ENCODE measurements around the gene GNS. TPM values are rescaled to one million over a fixed set of nuclear protein-coding genes. Genes with fewer than 3 reads are reported as not detected.
"Not testable (repeated sequence)": the region's sequence is repeated elsewhere in the genome, so short reads cannot be mapped to it uniquely, and the experiment has no call there.

Gene GNS
- polyA plus RNA-seq (2013, experiment 1 of 4): 48.4 TPM
- 53.4 TPM for polyA plus RNA-seq (2013, experiment 2 of 4)
- polyA plus RNA-seq (2013, experiment 3 of 4): 39.3 TPM
- 43.1 TPM for polyA plus RNA-seq (2013, experiment 4 of 4)

- 2% methylated on average over 67 of the region's 67 CpGs for WGBS, 2 experiments
- no peaks in the 10 kb centered on the region for H3K36me3 ChIP-seq (ENCODE audit: control insufficient read depth, insufficient read depth, low read length)
- H3K9me3 ChIP-seq (ENCODE audit: control insufficient read depth, low read length): no peaks in the 10 kb centered on the region
- H3K4me1 ChIP-seq (ENCODE audit: control insufficient read depth, insufficient read depth, low read length): peaks cover 9% of the 10 kb centered on the region
- H3K27ac ChIP-seq (ENCODE audit: insufficient read depth, low read depth, low read length, poor library complexity, severe bottlenecking): peak within 1 kb of the TSS; percentile 67
- H3K4me3 ChIP-seq (ENCODE audit: insufficient read depth, low read depth, low read length): peak within 1 kb of the TSS; percentile 100
- H3K27me3 ChIP-seq (ENCODE audit: control insufficient read depth, insufficient read depth, low read length, poor library complexity, severe bottlenecking): no peaks in the 10 kb centered on the region
These were observed at the start of gene GNS for GRCh38 chr12:64759035-64759894. Gene GNS, minus strand, starts transcription at chr12:64759406. Its CDS starts 130 bp downstream, at chr12:64759276.

GRCh38 chr12:64808110-64808509, 48.9 kb upstream of the GNS start:
- no peaks in the 10 kb centered on the region for H3K27me3 ChIP-seq (ENCODE audit: control insufficient read depth, insufficient read depth, low read length, poor library complexity, severe bottlenecking)
- H3K27ac ChIP-seq (ENCODE audit: insufficient read depth, low read depth, low read length, poor library complexity, severe bottlenecking): no peak overlapping the region
- H3K4me3 ChIP-seq (ENCODE audit: insufficient read depth, low read depth, low read length): no peak overlapping the region
- no peaks in the 10 kb centered on the region for H3K9me3 ChIP-seq (ENCODE audit: control insufficient read depth, low read length)
- 87 to 89% methylated on average over 5 of the region's 5 CpGs for WGBS, 2 experiments
- H3K36me3 ChIP-seq (ENCODE audit: control insufficient read depth, insufficient read depth, low read length): no peaks in the 10 kb centered on the region
- H3K4me1 ChIP-seq (ENCODE audit: control insufficient read depth, insufficient read depth, low read length): no peaks in the 10 kb centered on the region

GRCh38 chr12:64806593-64807460, 47.6 kb upstream of the GNS start:
- Histone ChIP-seq H3K9me3 (ENCODE audit: control insufficient read depth, low read length) (no peaks in the 10 kb centered on the region), H3K27me3 (ENCODE audit: control insufficient read depth, insufficient read depth, low read length, poor library complexity, severe bottlenecking) (no peaks in the 10 kb centered on the region), H3K27ac (ENCODE audit: insufficient read depth, low read depth, low read length, poor library complexity, severe bottlenecking) (no peak overlapping the region), H3K4me1 (ENCODE audit: control insufficient read depth, insufficient read depth, low read length) (no peaks in the 10 kb centered on the region), H3K36me3 (ENCODE audit: control insufficient read depth, insufficient read depth, low read length) (no peaks in the 10 kb centered on the region), H3K4me3 (ENCODE audit: insufficient read depth, low read depth, low read length) (no peak overlapping the region)
- 89 to 92% methylated on average over 7 of the region's 7 CpGs for WGBS, 2 experiments

- Histone ChIP-seq H3K36me3 (ENCODE audit: control insufficient read depth, insufficient read depth, low read length) (no peaks in the 10 kb centered on the region), H3K27me3 (ENCODE audit: control insufficient read depth, insufficient read depth, low read length, poor library complexity, severe bottlenecking) (no peaks in the 10 kb centered on the region), H3K4me3 (ENCODE audit: insufficient read depth, low read depth, low read length) (no peak overlapping the region), H3K9me3 (ENCODE audit: control insufficient read depth, low read length) (no peaks in the 10 kb centered on the region), H3K27ac (ENCODE audit: insufficient read depth, low read depth, low read length, poor library complexity, severe bottlenecking) (no peak overlapping the region), H3K4me1 (ENCODE audit: control insufficient read depth, insufficient read depth, low read length) (no peaks in the 10 kb centered on the region)
- 95 to 97% methylated on average over 2 of the region's 2 CpGs for WGBS, 2 experiments
These were observed 47.0 kb upstream of the GNS start for GRCh38 chr12:64806173-64806572.

- not testable (repeated sequence) for H3K36me3 ChIP-seq (ENCODE audit: control insufficient read depth, insufficient read depth, low read length); H3K27ac ChIP-seq (ENCODE audit: insufficient read depth, low read depth, low read length, poor library complexity, severe bottlenecking); H3K27me3 ChIP-seq (ENCODE audit: control insufficient read depth, insufficient read depth, low read length, poor library complexity, severe bottlenecking); H3K4me1 ChIP-seq (ENCODE audit: control insufficient read depth, insufficient read depth, low read length); H3K4me3 ChIP-seq (ENCODE audit: insufficient read depth, low read depth, low read length); H3K9me3 ChIP-seq (ENCODE audit: control insufficient read depth, low read length)
- 36 to 46% methylated on average over 8 of the region's 8 CpGs for WGBS, 2 experiments
These were observed 43.1 kb upstream of the GNS start for GRCh38 chr12:64802180-64802775.

GRCh38 chr12:64801381-64801780, 42.2 kb upstream of the GNS start:
- H3K9me3 ChIP-seq (ENCODE audit: control insufficient read depth, low read length): no peaks in the 10 kb centered on the region
- WGBS, 2 experiments: 79 to 88% methylated on average over 2 of the region's 2 CpGs
- H3K4me3 ChIP-seq (ENCODE audit: insufficient read depth, low read depth, low read length): no peak overlapping the region
- H3K27me3 ChIP-seq (ENCODE audit: control insufficient read depth, insufficient read depth, low read length, poor library complexity, severe bottlenecking): no peaks in the 10 kb centered on the region
- H3K4me1 ChIP-seq (ENCODE audit: control insufficient read depth, insufficient read depth, low read length): no peaks in the 10 kb centered on the region
- no peaks in the 10 kb centered on the region for H3K36me3 ChIP-seq (ENCODE audit: control insufficient read depth, insufficient read depth, low read length)
- H3K27ac ChIP-seq (ENCODE audit: insufficient read depth, low read depth, low read length, poor library complexity, severe bottlenecking): no peak overlapping the region

- WGBS, 2 experiments: 78 to 93% methylated on average over 5 of the region's 5 CpGs
- Histone ChIP-seq H3K27me3 (ENCODE audit: control insufficient read depth, insufficient read depth, low read length, poor library complexity, severe bottlenecking) (no peaks in the 10 kb centered on the region), H3K27ac (ENCODE audit: insufficient read depth, low read depth, low read length, poor library complexity, severe bottlenecking) (no peak overlapping the region), H3K9me3 (ENCODE audit: control insufficient read depth, low read length) (no peaks in the 10 kb centered on the region), H3K36me3 (ENCODE audit: control insufficient read depth, insufficient read depth, low read length) (no peaks in the 10 kb centered on the region), H3K4me3 (ENCODE audit: insufficient read depth, low read depth, low read length) (no peak overlapping the region), H3K4me1 (ENCODE audit: control insufficient read depth, insufficient read depth, low read length) (no peaks in the 10 kb centered on the region)
These were observed 41.4 kb upstream of the GNS start for GRCh38 chr12:64800640-64801039.

GRCh38 chr12:64798165-64798564, 39.0 kb upstream of the GNS start:
- H3K27ac ChIP-seq (ENCODE audit: insufficient read depth, low read depth, low read length, poor library complexity, severe bottlenecking): no peak overlapping the region
- H3K36me3 ChIP-seq (ENCODE audit: control insufficient read depth, insufficient read depth, low read length): no peaks in the 10 kb centered on the region
- H3K27me3 ChIP-seq (ENCODE audit: control insufficient read depth, insufficient read depth, low read length, poor library complexity, severe bottlenecking): no peaks in the 10 kb centered on the region
- H3K9me3 ChIP-seq (ENCODE audit: control insufficient read depth, low read length): no peaks in the 10 kb centered on the region
- H3K4me1 ChIP-seq (ENCODE audit: control insufficient read depth, insufficient read depth, low read length): no peaks in the 10 kb centered on the region
- no peak overlapping the region for H3K4me3 ChIP-seq (ENCODE audit: insufficient read depth, low read depth, low read length)

GRCh38 chr12:64797156-64797555, 38.0 kb upstream of the GNS start:
- Histone ChIP-seq H3K27ac (ENCODE audit: insufficient read depth, low read depth, low read length, poor library complexity, severe bottlenecking) (no peak overlapping the region), H3K9me3 (ENCODE audit: control insufficient read depth, low read length) (no peaks in the 10 kb centered on the region), H3K4me3 (ENCODE audit: insufficient read depth, low read depth, low read length) (no peak overlapping the region), H3K4me1 (ENCODE audit: control insufficient read depth, insufficient read depth, low read length) (no peaks in the 10 kb centered on the region), H3K27me3 (ENCODE audit: control insufficient read depth, insufficient read depth, low read length, poor library complexity, severe bottlenecking) (no peaks in the 10 kb centered on the region), H3K36me3 (ENCODE audit: control insufficient read depth, insufficient read depth, low read length) (no peaks in the 10 kb centered on the region)
- WGBS, 2 experiments: 85 to 88% methylated on average over 1 of the region's 1 CpG

Data from ectodermal cell (in vitro differentiated cells).